WTC11 (cell line): ENCODE results near the gene LYAR. TPM values are rescaled to one million over a fixed set of nuclear protein-coding genes. Genes with fewer than 3 reads are reported as not detected.

Experiments
- ATAC-seq: fragments of 200-7000 bp; cut with Tn5 transposase; 2 replicates; pipeline ENCODE4 v1.10.0; 2021; ENCODE audit warnings: mild to moderate bottlenecking, moderate library complexity
- Bru-seq: library from RNA; stranded (reverse); fragments of 400-500 nt; gene quantifications from one replicate; lab custom pipeline; 2021; lab: Mats Ljungman, UMichigan
- CTCF ChIA-PET: fragments of 300-600 bp; sonication (Branson Sonifier 250); formaldehyde crosslinking; loops from one replicate; lab custom pipeline; 2021; ENCODE audit warnings: antibody characterized with exemption; lab: Charles Lee
- POLR2A ChIA-PET: fragments of 350-600 bp; sonication (Branson Sonifier 250); formaldehyde crosslinking; loops from one replicate; lab custom pipeline; 2021; ENCODE audit warnings: antibody characterized with exemption; lab: Charles Lee
- DNase-seq: peaks from one replicate; pipeline ENCODE4 v3.0.0; 2021; ENCODE audit warnings: low spot score
- H3K27ac Mint-ChIP-seq: 2 replicates; pipeline ENCODE4 v1.8.0; 2021; ENCODE audit warnings: mixed read lengths
- H3K27me3 Mint-ChIP-seq: 2 replicates; pipeline ENCODE4 v1.8.0; 2021; ENCODE audit warnings: low read depth, mild to moderate bottlenecking, moderate library complexity, mixed read lengths
- H3K36me3 Mint-ChIP-seq: 2 replicates; pipeline ENCODE4 v1.8.0; 2021; ENCODE audit warnings: mixed read lengths
- H3K4me1 Mint-ChIP-seq: 2 replicates; pipeline ENCODE4 v1.8.0; 2022; ENCODE audit warnings: mixed read lengths
- H3K4me3 Mint-ChIP-seq: 2 replicates; pipeline ENCODE4 v1.8.0; 2021; ENCODE audit warnings: mild to moderate bottlenecking, moderate library complexity, mixed read lengths
- H3K9me3 Mint-ChIP-seq: 2 replicates; pipeline ENCODE4 v1.8.0; 2021; ENCODE audit warnings: mixed read lengths
- CREM ChIP-seq: sonication (generic); formaldehyde crosslinking; IDR thresholded peaks from 2 replicates; pipeline ENCODE4 v1.8.1; 2022; ENCODE audit warnings: mild to moderate bottlenecking, missing genetic modification reagents, moderate library complexity
- FOXJ3 ChIP-seq: sonication (generic); formaldehyde crosslinking; IDR thresholded peaks from 2 replicates; pipeline ENCODE4 v1.9.0; 2021; ENCODE audit warnings: missing genetic modification reagents, mild to moderate bottlenecking, borderline replicate concordance
- HMGA2 ChIP-seq: fragments of 250-450 bp; sonication (Bioruptor Pico); IDR thresholded peaks from 2 replicates; pipeline ENCODE4 v1.4.0; 2021; ENCODE audit warnings: mild to moderate bottlenecking, moderate library complexity
- NFE2L1 ChIP-seq: sonication (generic); formaldehyde crosslinking; IDR thresholded peaks from 2 replicates; pipeline ENCODE4 v1.8.1; 2023; ENCODE audit warnings: missing genetic modification reagents
- NFYB ChIP-seq: sonication (generic); formaldehyde crosslinking; conservative IDR thresholded peaks from 2 replicates; pipeline ENCODE4 v1.8.0; 2022; ENCODE audit warnings: low read depth, missing genetic modification reagents
- RELA ChIP-seq: sonication (generic); formaldehyde crosslinking; IDR thresholded peaks from 2 replicates; pipeline ENCODE4 v1.8.1; 2022; ENCODE audit warnings: missing genetic modification reagents, mild to moderate bottlenecking, borderline replicate concordance
- TEAD4 ChIP-seq: sonication (generic); formaldehyde crosslinking; IDR thresholded peaks from 2 replicates; pipeline ENCODE4 v1.8.0; 2022; ENCODE audit warnings: mild to moderate bottlenecking, missing genetic modification reagents
- ZNF416 ChIP-seq: fragments of 250-450 bp; sonication (Bioruptor Pico); IDR thresholded peaks from 2 replicates; pipeline ENCODE4 v1.9.0; 2021; ENCODE audit warnings: mild to moderate bottlenecking, inconsistent platforms
- long read RNA-seq, 3 experiments: library from RNA in 1 of 3; library from capped mRNA in 1 of 3; library from polyadenylated mRNA in 1 of 3; unstranded in 2 of 3; stranded (forward) in 1 of 3; transcript quantifications; one replicate each; pipeline ENCODE4 v2.0.0, GENCODE V29; 2021
- total RNA-seq: library from RNA; stranded (reverse); gene quantifications from 3 replicates; pipeline ENCODE4 v1.2.3, GENCODE V29; 2021
- TF ChIP-seq, protein P1 (sequence below): sonication (generic); formaldehyde crosslinking; IDR thresholded peaks from 2 replicates; pipeline ENCODE4 v1.8.1; 2023; ENCODE audit warnings: mild to moderate bottlenecking, missing genetic modification reagents, moderate library complexity
- TF ChIP-seq, protein P2 (sequence below): fragments of 200-600 bp; IDR thresholded peaks from 2 replicates; pipeline ENCODE4 v1.8.0; 2022; ENCODE audit warnings: antibody characterized with exemption
- TF ChIP-seq, protein P3 (sequence below): fragments of 250-450 bp; sonication (Bioruptor Pico); conservative IDR thresholded peaks from 2 replicates; pipeline ENCODE4 v1.9.0; 2021; ENCODE audit warnings: mild to moderate bottlenecking
- TF ChIP-seq, protein P4 (sequence below): sonication (generic); formaldehyde crosslinking; IDR thresholded peaks from 2 replicates; pipeline ENCODE4 v1.8.1; 2023; ENCODE audit warnings: mild to moderate bottlenecking, moderate library complexity, missing genetic modification reagents
- TF ChIP-seq, protein P5 (sequence below): sonication (generic); formaldehyde crosslinking; IDR thresholded peaks from 2 replicates; pipeline ENCODE4 v1.8.1; 2022; ENCODE audit warnings: mild to moderate bottlenecking, missing genetic modification reagents, moderate library complexity, borderline replicate concordance
- TF ChIP-seq, protein P6 (sequence below): sonication (generic); formaldehyde crosslinking; IDR thresholded peaks from 2 replicates; pipeline ENCODE4 v1.8.0; 2023; ENCODE audit warnings: mild to moderate bottlenecking, missing genetic modification reagents
- TF ChIP-seq, protein P7 (sequence below): sonication (generic); formaldehyde crosslinking; IDR thresholded peaks from 2 replicates; pipeline ENCODE4 v1.8.0; 2023; ENCODE audit warnings: missing genetic modification reagents, mild to moderate bottlenecking, borderline replicate concordance

Gene LYAR, protein sequence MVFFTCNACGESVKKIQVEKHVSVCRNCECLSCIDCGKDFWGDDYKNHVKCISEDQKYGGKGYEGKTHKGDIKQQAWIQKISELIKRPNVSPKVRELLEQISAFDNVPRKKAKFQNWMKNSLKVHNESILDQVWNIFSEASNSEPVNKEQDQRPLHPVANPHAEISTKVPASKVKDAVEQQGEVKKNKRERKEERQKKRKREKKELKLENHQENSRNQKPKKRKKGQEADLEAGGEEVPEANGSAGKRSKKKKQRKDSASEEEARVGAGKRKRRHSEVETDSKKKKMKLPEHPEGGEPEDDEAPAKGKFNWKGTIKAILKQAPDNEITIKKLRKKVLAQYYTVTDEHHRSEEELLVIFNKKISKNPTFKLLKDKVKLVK
- total RNA-seq (32.1 to 36.8 TPM (median 34.1 TPM) in 3 replicates), Bru-seq, nascent RNA (percentile 86 among the genes with signal in this experiment)
- long read RNA-seq, experiment 1, transcript LYAR-201 (10 exons, 1,569 nt): major isoform, 127 of 153 reads
- long read RNA-seq, experiment 1, partial matches to known transcripts: 14 of 153 reads
- long read RNA-seq, experiment 1, other reads (novel, unspliced or antisense): 9 of 153 reads
- long read RNA-seq, experiment 2, transcript LYAR-201 (10 exons, 1,569 nt): major isoform, 26 of 50 reads
- long read RNA-seq, experiment 2, partial matches to known transcripts: 20 of 50 reads
- long read RNA-seq, experiment 2, other reads (novel, unspliced or antisense): 4 of 50 reads
- long read RNA-seq, experiment 3, transcript LYAR-201 (10 exons, 1,569 nt): major isoform, 240 of 316 reads
- long read RNA-seq, experiment 3, partial matches to known transcripts: 43 of 316 reads
- long read RNA-seq, experiment 3, other reads (novel, unspliced or antisense): 32 of 316 reads

DNA sequence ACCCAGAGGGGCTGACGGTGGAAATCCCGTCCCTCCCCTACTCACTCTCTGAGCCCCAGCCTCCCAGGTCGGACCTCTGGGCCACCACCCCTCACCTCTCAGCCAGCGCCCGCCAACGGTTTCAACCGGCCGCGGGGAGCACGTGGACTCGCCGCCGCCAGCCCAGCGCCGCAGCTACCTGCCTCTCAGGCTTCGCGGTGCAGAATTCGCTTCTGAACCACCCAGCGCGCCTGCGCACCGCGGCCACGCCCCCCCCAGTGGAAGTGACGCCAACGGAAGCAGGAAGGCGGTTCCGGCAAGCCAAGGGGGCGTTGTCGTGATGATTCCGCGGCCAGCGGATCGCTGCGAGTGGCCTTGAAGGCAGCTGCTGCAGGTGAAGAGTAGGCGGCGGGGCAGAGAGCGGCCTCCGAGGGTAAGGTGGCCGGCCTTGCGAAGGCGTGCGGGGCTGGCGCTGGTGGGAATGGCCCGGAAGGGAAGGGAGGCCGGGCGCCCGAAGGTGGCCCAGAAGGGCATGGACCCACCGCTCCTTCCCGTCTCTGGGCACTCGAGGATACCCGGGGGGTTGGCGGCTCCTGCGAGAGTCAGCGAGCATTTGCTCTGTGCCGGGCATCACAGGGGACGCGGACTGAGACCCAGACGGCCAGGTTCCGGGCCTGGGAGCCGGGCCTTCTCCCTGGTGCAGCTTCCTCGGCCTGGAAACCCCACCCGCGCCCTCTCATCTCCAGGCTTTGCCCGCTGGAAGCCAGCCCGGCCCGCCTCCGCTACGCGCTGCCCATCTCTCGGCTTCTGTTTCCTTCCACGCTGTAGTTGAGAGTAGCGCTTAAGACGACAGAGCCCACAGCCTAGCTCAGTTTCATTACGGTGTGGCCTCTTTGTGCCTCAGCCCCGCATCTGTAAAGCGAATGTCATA, at the start of gene LYAR, which contains the start of gene ZBTB49:
TSS of gene LYAR (minus strand) at position 214 of the 910 bp plus-strand sequence. CDS start 6,412 bp downstream, outside the sequence.
TSS of gene ZBTB49 (plus strand) at position 311 of the 910 bp plus-strand sequence. CDS start 9,695 bp downstream, outside the sequence.
- peak; percentile 91 for ATAC-seq
- H3K27me3 Mint-ChIP-seq: no peaks in the 10 kb centered on the region
- peak within 1 kb of the TSS; percentile 94 for H3K4me3 Mint-ChIP-seq
- peak; percentile 98 for DNase-seq
- CTCF ChIA-PET: interaction anchor here (0.7 to 0.9 kb wide), 3 partner anchors 30 to 49 kb away, joined by 3 read pairs; no protein-coding TSS in a partner anchor
- POLR2A ChIA-PET: interaction anchor here (1.2 kb wide), 1 partner anchor 42 kb away, joined by 3 read pairs; the partner anchor contains the start of gene TMEM128
- peaks cover 4% of the 10 kb centered on the region; the same call in 1 of the 2 replicates for H3K9me3 Mint-ChIP-seq
- H3K36me3 Mint-ChIP-seq: peaks cover 19% of the 10 kb centered on the region
- peaks cover 23% of the 10 kb centered on the region for H3K4me1 Mint-ChIP-seq
- peak within 1 kb of the TSS; percentile 72; the same call in 1 of the 2 replicates for H3K27ac Mint-ChIP-seq
- TF ChIP-seq TEAD4 (CRISPR knock-in tag): no peak
- TF ChIP-seq, protein P1, sequence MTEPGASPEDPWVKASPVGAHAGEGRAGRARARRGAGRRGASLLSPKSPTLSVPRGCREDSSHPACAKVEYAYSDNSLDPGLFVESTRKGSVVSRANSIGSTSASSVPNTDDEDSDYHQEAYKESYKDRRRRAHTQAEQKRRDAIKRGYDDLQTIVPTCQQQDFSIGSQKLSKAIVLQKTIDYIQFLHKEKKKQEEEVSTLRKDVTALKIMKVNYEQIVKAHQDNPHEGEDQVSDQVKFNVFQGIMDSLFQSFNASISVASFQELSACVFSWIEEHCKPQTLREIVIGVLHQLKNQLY (CRISPR knock-in tag): no peak
- TF ChIP-seq, protein P2, sequence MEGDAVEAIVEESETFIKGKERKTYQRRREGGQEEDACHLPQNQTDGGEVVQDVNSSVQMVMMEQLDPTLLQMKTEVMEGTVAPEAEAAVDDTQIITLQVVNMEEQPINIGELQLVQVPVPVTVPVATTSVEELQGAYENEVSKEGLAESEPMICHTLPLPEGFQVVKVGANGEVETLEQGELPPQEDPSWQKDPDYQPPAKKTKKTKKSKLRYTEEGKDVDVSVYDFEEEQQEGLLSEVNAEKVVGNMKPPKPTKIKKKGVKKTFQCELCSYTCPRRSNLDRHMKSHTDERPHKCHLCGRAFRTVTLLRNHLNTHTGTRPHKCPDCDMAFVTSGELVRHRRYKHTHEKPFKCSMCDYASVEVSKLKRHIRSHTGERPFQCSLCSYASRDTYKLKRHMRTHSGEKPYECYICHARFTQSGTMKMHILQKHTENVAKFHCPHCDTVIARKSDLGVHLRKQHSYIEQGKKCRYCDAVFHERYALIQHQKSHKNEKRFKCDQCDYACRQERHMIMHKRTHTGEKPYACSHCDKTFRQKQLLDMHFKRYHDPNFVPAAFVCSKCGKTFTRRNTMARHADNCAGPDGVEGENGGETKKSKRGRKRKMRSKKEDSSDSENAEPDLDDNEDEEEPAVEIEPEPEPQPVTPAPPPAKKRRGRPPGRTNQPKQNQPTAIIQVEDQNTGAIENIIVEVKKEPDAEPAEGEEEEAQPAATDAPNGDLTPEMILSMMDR: no peak
- TF ChIP-seq CREM: peak; percentile 91
- TF ChIP-seq, protein P3, sequence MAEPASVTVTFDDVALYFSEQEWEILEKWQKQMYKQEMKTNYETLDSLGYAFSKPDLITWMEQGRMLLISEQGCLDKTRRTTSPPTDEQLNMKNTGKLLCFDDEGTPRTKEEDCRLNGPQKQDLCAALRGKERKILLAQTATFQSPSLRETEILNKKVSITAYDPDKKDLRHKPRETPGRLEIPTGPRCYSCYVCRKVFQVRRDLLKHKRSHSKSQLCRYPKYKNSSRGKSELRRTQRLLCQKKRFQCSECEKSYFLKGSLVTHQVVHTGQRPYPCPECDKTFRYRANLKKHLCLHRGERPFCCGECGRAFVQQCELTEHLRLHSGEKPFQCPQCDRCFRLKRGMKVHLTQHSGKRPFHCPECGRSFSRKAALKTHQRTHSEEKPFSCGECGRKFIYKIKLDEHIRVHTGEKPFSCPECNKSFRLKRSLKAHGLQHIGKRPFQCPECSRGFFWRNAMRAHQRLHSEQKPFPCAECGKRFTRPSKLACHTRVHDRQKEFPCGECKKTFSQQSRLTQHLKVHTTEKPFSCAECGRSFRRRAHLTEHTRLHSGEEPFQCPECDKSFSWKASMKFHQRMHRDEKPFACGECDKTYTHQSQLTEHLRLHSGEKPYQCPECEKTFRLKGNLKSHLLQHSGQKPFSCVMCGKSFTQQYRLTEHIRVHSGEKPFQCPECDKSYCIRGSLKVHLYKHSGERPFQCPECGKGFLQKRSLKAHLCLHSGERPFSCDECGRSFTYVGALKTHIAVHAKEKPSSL (CRISPR knock-in tag): no peak
- no peak for TF ChIP-seq NFYB
- TF ChIP-seq, protein P4, sequence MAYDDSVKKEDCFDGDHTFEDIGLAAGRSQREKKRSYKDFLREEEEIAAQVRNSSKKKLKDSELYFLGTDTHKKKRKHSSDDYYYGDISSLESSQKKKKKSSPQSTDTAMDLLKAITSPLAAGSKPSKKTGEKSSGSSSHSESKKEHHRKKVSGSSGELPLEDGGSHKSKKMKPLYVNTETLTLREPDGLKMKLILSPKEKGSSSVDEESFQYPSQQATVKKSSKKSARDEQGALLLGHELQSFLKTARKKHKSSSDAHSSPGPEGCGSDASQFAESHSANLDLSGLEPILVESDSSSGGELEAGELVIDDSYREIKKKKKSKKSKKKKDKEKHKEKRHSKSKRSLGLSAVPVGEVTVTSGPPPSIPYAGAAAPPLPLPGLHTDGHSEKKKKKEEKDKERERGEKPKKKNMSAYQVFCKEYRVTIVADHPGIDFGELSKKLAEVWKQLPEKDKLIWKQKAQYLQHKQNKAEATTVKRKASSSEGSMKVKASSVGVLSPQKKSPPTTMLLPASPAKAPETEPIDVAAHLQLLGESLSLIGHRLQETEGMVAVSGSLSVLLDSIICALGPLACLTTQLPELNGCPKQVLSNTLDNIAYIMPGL (CRISPR knock-in tag): peak; percentile 55; the same call in 1 of the 2 replicates
- TF ChIP-seq NFE2L1 (CRISPR knock-in tag): no peak
- no peak for TF ChIP-seq HMGA2 (CRISPR knock-in tag)
- TF ChIP-seq FOXJ3 (CRISPR knock-in tag): no peak
- no peak for TF ChIP-seq ZNF416 (CRISPR knock-in tag)
- TF ChIP-seq, protein P5, sequence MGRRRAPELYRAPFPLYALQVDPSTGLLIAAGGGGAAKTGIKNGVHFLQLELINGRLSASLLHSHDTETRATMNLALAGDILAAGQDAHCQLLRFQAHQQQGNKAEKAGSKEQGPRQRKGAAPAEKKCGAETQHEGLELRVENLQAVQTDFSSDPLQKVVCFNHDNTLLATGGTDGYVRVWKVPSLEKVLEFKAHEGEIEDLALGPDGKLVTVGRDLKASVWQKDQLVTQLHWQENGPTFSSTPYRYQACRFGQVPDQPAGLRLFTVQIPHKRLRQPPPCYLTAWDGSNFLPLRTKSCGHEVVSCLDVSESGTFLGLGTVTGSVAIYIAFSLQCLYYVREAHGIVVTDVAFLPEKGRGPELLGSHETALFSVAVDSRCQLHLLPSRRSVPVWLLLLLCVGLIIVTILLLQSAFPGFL (CRISPR knock-in tag): no peak
- TF ChIP-seq, protein P6, sequence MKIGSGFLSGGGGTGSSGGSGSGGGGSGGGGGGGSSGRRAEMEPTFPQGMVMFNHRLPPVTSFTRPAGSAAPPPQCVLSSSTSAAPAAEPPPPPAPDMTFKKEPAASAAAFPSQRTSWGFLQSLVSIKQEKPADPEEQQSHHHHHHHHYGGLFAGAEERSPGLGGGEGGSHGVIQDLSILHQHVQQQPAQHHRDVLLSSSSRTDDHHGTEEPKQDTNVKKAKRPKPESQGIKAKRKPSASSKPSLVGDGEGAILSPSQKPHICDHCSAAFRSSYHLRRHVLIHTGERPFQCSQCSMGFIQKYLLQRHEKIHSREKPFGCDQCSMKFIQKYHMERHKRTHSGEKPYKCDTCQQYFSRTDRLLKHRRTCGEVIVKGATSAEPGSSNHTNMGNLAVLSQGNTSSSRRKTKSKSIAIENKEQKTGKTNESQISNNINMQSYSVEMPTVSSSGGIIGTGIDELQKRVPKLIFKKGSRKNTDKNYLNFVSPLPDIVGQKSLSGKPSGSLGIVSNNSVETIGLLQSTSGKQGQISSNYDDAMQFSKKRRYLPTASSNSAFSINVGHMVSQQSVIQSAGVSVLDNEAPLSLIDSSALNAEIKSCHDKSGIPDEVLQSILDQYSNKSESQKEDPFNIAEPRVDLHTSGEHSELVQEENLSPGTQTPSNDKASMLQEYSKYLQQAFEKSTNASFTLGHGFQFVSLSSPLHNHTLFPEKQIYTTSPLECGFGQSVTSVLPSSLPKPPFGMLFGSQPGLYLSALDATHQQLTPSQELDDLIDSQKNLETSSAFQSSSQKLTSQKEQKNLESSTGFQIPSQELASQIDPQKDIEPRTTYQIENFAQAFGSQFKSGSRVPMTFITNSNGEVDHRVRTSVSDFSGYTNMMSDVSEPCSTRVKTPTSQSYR: no peak
- no peak for TF ChIP-seq RELA
- TF ChIP-seq, protein P7, sequence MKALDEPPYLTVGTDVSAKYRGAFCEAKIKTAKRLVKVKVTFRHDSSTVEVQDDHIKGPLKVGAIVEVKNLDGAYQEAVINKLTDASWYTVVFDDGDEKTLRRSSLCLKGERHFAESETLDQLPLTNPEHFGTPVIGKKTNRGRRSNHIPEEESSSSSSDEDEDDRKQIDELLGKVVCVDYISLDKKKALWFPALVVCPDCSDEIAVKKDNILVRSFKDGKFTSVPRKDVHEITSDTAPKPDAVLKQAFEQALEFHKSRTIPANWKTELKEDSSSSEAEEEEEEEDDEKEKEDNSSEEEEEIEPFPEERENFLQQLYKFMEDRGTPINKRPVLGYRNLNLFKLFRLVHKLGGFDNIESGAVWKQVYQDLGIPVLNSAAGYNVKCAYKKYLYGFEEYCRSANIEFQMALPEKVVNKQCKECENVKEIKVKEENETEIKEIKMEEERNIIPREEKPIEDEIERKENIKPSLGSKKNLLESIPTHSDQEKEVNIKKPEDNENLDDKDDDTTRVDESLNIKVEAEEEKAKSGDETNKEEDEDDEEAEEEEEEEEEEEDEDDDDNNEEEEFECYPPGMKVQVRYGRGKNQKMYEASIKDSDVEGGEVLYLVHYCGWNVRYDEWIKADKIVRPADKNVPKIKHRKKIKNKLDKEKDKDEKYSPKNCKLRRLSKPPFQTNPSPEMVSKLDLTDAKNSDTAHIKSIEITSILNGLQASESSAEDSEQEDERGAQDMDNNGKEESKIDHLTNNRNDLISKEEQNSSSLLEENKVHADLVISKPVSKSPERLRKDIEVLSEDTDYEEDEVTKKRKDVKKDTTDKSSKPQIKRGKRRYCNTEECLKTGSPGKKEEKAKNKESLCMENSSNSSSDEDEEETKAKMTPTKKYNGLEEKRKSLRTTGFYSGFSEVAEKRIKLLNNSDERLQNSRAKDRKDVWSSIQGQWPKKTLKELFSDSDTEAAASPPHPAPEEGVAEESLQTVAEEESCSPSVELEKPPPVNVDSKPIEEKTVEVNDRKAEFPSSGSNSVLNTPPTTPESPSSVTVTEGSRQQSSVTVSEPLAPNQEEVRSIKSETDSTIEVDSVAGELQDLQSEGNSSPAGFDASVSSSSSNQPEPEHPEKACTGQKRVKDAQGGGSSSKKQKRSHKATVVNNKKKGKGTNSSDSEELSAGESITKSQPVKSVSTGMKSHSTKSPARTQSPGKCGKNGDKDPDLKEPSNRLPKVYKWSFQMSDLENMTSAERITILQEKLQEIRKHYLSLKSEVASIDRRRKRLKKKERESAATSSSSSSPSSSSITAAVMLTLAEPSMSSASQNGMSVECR (CRISPR knock-in tag): peak; percentile 90; the same call in 1 of the 2 replicates
